HepG2 (cell line): Measurements from ENCODE around the gene GCNT4. TPM values are rescaled to one million over a fixed set of nuclear protein-coding genes. Genes with fewer than 3 reads are reported as not detected.

ENCODE experiments used
- ARID3A ChIP-seq: IDR thresholded peaks from 2 replicates; pipeline ENCODE4 v1.6.1; 2012; ENCODE audit warnings: low read depth, low read length, improper control_type of control experiment
- BCLAF1 ChIP-seq: fragments of 450-650 bp; IDR thresholded peaks from 2 replicates; pipeline ENCODE4 v1.6.1; 2017; ENCODE audit warnings: mild to moderate bottlenecking
- DDIT3 ChIP-seq: sonication (generic); formaldehyde crosslinking; IDR thresholded peaks from 2 replicates; pipeline ENCODE4 v1.4.0; 2020; ENCODE audit warnings: mild to moderate bottlenecking, missing genetic modification reagents
- FOXO1 ChIP-seq: sonication (generic); formaldehyde crosslinking; IDR thresholded peaks from 2 replicates; pipeline ENCODE4 v1.4.0; 2020; ENCODE audit warnings: missing genetic modification reagents
- GTF3A ChIP-seq: sonication (generic); formaldehyde crosslinking; conservative IDR thresholded peaks from 2 replicates; pipeline ENCODE4 v1.4.0; 2020; ENCODE audit warnings: mild to moderate bottlenecking, missing genetic modification reagents
- JDP2 ChIP-seq: sonication (generic); formaldehyde crosslinking; IDR thresholded peaks from 2 replicates; pipeline ENCODE4 v1.8.1; 2022; ENCODE audit warnings: missing genetic modification reagents, borderline replicate concordance
- LCORL ChIP-seq, 2 experiments: fragments of 450-650 bp in 1 of 2; sonication (generic) in 1 of 2; formaldehyde crosslinking in 1 of 2; IDR thresholded peaks; 2 replicates each; pipeline versions ENCODE4 v1.5.0 to v1.6.1; 2017 to 2020; ENCODE audit warnings: antibody characterized with exemption in 1 of 2, missing genetic modification reagents in 1 of 2
- MBNL3 ChIP-seq: fragments of 250-450 bp; sonication (Bioruptor Pico); conservative IDR thresholded peaks from 2 replicates; pipeline ENCODE4 v1.8.0; 2022; ENCODE audit warnings: mild to moderate bottlenecking, inconsistent platforms
- PCBP2 ChIP-seq: fragments of 200-400 bp; formaldehyde crosslinking; optimal IDR thresholded peaks from 2 replicates; pipeline ENCODE3; 2018; ENCODE audit warnings: low read length, low read depth; ENCODE audit not compliant: poor library complexity, severe bottlenecking
- PRDM4 ChIP-seq: sonication (generic); formaldehyde crosslinking; IDR thresholded peaks from 2 replicates; pipeline ENCODE4 v1.9.0; 2021; ENCODE audit warnings: missing genetic modification reagents, borderline replicate concordance
- RFXANK ChIP-seq: IDR thresholded peaks from 2 replicates; pipeline ENCODE4 v1.6.1; 2016
- SMAD9 ChIP-seq: sonication (generic); formaldehyde crosslinking; IDR thresholded peaks from 2 replicates; pipeline ENCODE4 v1.5.1; 2020; ENCODE audit warnings: mild to moderate bottlenecking, missing genetic modification reagents
- polyA plus RNA-seq, 8 experiments: library from polyadenylated mRNA; depleted of rRNA in 3 of 8; stranded (reverse) in 7 of 8; unstranded in 1 of 8; fragments of >200 nt; fragmentation: Illumina TruSeq in 4 of 8; extraction: Trizol in 4 of 8; gene quantifications; 2 replicates each; pipeline versions ENCODE4 v1.2.1 to v1.2.3, GENCODE V29; 2011 to 2016; ENCODE audit warnings: low read depth in 4 of 8, missing spikeins in 1 of 8, mixed read lengths in 1 of 8; ENCODE audit not compliant: insufficient read depth in 1 of 8
- total RNA-seq, 5 experiments: library from RNA; depleted of rRNA; stranded (reverse); fragments of >200 nt; fragmentation: Illumina TruSeq; extraction: Trizol; gene quantifications; 2 replicates each; pipeline ENCODE4 v1.2.3, GENCODE V29; 2016; ENCODE audit warnings: low read depth in 1 of 5
- TF ChIP-seq, protein P1 (sequence below): sonication (generic); formaldehyde crosslinking; IDR thresholded peaks from 2 replicates; pipeline ENCODE4 v1.9.0; 2021; ENCODE audit warnings: missing genetic modification reagents, borderline replicate concordance

The GCNT4 gene
- total and polyA plus RNA-seq, 2 of the 13 experiments (the other 11 are each of a cell fraction or from before 2014, with no cell fraction given): 0.22 to 0.38 TPM

DNA sequence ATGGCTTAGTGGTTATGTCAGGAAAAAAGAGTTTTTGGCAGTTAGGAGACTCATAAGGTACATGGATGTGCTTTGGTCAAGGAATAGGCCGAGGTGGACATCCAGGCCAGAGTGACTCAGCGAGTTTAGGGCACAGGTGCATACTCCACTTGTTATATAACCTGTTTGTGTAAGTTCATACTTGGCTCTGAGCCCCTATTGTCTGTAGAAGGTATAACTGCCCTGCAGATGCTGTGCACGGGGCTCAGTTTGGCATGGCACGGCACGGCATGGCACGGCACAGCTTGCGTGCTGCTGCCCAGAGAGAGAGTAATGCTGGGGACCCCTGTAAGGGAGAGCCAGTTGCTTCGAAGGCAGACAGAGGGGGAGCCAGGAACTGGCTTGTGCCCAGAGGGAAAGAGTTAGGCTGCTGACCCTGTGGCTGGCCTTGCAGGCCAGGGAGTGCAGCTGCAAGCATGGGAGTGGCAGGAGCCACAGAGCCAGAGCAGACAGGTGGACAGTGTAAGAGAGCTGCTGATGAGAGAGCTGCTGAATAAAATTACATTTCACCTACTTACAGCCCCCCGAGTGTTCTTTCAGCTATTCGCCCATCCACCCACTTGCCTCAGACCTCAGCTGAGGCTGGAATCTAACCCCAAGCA lies 32.2 kb downstream of the GCNT4 start (continued):
- TF ChIP-seq ARID3A (no peak), JDP2 (no peak), DDIT3 (CRISPR knock-in tag) (no peak), PCBP2 (no peak), SMAD9 (CRISPR knock-in tag) (no peak), GTF3A (CRISPR knock-in tag) (no peak), LCORL (IDR thresholded peaks at IDR 0.05) (peak; percentile 35; the same call in 1 of the 2 replicates), LCORL (CRISPR knock-in tag; IDR thresholded peaks at IDR 0.05) (peak; percentile 72), MBNL3 (CRISPR knock-in tag) (no peak), RFXANK (CRISPR knock-in tag) (no peak), FOXO1 (CRISPR knock-in tag) (peak; percentile 81), PRDM4 (CRISPR knock-in tag) (no peak), BCLAF1 (no peak)
- TF ChIP-seq, protein P1, sequence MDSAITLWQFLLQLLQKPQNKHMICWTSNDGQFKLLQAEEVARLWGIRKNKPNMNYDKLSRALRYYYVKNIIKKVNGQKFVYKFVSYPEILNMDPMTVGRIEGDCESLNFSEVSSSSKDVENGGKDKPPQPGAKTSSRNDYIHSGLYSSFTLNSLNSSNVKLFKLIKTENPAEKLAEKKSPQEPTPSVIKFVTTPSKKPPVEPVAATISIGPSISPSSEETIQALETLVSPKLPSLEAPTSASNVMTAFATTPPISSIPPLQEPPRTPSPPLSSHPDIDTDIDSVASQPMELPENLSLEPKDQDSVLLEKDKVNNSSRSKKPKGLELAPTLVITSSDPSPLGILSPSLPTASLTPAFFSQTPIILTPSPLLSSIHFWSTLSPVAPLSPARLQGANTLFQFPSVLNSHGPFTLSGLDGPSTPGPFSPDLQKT: no peak
